H1 (cell line): ENCODE results near the gene RPLP2. TPM values are rescaled to one million over a fixed set of nuclear protein-coding genes. Genes with fewer than 3 reads are reported as not detected.

ENCODE experiments used
- PHF8 ChIP-seq: fragments of 200-600 bp; sonication (generic); conservative IDR thresholded peaks from 2 replicates; pipeline ENCODE4 v1.7.1; 2012; ENCODE audit warnings: low read depth, mild to moderate bottlenecking, inconsistent platforms, low read length, moderate library complexity
- RXRA ChIP-seq: IDR thresholded peaks from 2 replicates; pipeline ENCODE4 v1.6.1; 2011; ENCODE audit warnings: low read depth, mild to moderate bottlenecking, low read length, moderate library complexity; ENCODE audit not compliant: insufficient read depth
- polyA plus RNA-seq, 7 experiments: library from polyadenylated mRNA; depleted of rRNA in 3 of 7; stranded (reverse) in 5 of 7; unstranded in 2 of 7; fragments of >200 nt in 5 of 7; fragments of 200-250 nt in 2 of 7; gene quantifications; 1 replicate in 5 of 7; 2 replicates in 1 of 7; 4 replicates in 1 of 7; pipeline versions ENCODE4 v1.2.1 to v1.2.3, GENCODE V29; 2011 to 2013; ENCODE audit warnings: missing spikeins in 2 of 7, mixed read lengths in 2 of 7
- total RNA-seq: library from RNA; stranded (reverse); fragmentation: NEBNext Ultra II Directional; extraction: Animal tissue kit (Norgen Biotek cat#: 25700); gene quantifications from 2 replicates; pipeline ENCODE4 v1.2.1, GENCODE V29; 2021
- TF ChIP-seq, protein P1 (sequence below): IDR thresholded peaks from 2 replicates; pipeline ENCODE4 v1.6.1; 2011; ENCODE audit warnings: low read depth, mild to moderate bottlenecking, low read length; ENCODE audit not compliant: insufficient read depth

RPLP2 gene
- total and polyA plus RNA-seq, 2 of the 8 experiments (the other 6 are each of a cell fraction or from before 2014, with no cell fraction given), result 1,789 to 2,106 TPM

DNA sequence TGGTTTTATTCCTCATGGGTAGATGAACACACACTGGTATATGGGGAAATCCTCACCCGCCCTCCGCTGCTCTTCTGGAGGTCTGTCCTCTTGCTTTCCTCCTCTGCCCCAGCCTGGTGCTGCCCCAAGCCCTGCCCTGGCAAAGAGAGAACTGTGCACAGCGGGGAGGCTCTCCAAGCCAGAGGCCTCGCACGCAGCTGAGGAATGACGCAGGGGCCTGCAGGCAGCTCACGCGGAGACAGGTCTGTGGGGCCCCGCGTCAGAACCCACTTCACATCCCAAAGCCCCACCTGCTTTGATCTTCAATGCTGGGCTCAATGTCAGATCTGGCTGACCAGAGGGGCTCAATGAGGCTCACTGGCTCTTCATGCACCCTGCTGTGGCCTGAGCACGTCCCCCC, 42.5 kb upstream of the RPLP2 start (continued):
- no peak for TF ChIP-seq PHF8
- no peak for TF ChIP-seq RXRA
- TF ChIP-seq, protein P1, sequence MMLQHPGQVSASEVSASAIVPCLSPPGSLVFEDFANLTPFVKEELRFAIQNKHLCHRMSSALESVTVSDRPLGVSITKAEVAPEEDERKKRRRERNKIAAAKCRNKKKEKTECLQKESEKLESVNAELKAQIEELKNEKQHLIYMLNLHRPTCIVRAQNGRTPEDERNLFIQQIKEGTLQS, result no peak
